ENCODE results near the gene RORB. TPM values are rescaled to one million over a fixed set of nuclear protein-coding genes. Genes with fewer than 3 reads are reported as not detected.

The RORB gene
- total and polyA plus RNA-seq, 4 donors, result 0.01 to 0.05 TPM; not detected in 2

DNA sequence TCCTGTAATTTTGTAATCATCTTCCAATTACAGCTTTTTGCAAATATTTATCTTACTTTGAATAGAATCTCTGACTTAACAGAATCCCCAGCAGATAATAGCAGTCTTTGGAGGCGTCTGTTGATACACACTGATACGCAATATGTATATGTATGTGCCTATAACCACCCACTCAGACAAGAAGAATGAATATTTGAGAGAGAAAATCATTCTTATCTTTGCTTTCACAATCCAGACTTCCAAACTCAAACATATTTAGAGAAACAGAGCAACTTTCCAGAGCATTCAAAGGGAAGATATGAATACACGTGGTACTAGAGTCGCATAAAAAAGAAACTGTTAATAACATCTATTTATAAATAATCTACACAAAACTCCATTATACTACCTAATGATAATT is 6.1 kb downstream of the RORB start:
- DNase-seq (ENCODE audit: low spot score), result no peak
- H3K4me3 ChIP-seq (ENCODE audit: low read depth in 1 of 3, low read length in 3 of 3), result no peak overlapping the region
- H3K36me3 ChIP-seq (ENCODE audit: control insufficient read depth in 4 of 4, insufficient read depth in 3 of 4, low read depth in 1 of 4, low read length in 3 of 4), result no peaks in the 10 kb centered on the region
- no peak overlapping the region for H3K9ac ChIP-seq (ENCODE audit: low read depth in 1 of 2, low read length in 2 of 2)
- H3K27ac ChIP-seq (ENCODE audit: low read depth in 1 of 2, low read length in 2 of 2), result no peak overlapping the region
- H3K4me1 ChIP-seq (ENCODE audit: control insufficient read depth in 4 of 4, insufficient read depth in 4 of 4, low read length in 3 of 4), result peaks cover 7 to 27% (median 23%) of the 10 kb centered on the region in 4 donors
- WGBS, result 69% methylated on average over 4 of the region's 4 CpGs
- TF ChIP-seq FOXA2 (IDR thresholded peaks at IDR 0.05), result no peak
- no peak for TF ChIP-seq SP1 (IDR thresholded peaks at IDR 0.05)
- TF ChIP-seq, protein P1, sequence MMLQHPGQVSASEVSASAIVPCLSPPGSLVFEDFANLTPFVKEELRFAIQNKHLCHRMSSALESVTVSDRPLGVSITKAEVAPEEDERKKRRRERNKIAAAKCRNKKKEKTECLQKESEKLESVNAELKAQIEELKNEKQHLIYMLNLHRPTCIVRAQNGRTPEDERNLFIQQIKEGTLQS (IDR thresholded peaks at IDR 0.05), result no peak
- no peak for TF ChIP-seq HNF4A (conservative IDR thresholded peaks at IDR 0.05)
- TF ChIP-seq, protein P2, sequence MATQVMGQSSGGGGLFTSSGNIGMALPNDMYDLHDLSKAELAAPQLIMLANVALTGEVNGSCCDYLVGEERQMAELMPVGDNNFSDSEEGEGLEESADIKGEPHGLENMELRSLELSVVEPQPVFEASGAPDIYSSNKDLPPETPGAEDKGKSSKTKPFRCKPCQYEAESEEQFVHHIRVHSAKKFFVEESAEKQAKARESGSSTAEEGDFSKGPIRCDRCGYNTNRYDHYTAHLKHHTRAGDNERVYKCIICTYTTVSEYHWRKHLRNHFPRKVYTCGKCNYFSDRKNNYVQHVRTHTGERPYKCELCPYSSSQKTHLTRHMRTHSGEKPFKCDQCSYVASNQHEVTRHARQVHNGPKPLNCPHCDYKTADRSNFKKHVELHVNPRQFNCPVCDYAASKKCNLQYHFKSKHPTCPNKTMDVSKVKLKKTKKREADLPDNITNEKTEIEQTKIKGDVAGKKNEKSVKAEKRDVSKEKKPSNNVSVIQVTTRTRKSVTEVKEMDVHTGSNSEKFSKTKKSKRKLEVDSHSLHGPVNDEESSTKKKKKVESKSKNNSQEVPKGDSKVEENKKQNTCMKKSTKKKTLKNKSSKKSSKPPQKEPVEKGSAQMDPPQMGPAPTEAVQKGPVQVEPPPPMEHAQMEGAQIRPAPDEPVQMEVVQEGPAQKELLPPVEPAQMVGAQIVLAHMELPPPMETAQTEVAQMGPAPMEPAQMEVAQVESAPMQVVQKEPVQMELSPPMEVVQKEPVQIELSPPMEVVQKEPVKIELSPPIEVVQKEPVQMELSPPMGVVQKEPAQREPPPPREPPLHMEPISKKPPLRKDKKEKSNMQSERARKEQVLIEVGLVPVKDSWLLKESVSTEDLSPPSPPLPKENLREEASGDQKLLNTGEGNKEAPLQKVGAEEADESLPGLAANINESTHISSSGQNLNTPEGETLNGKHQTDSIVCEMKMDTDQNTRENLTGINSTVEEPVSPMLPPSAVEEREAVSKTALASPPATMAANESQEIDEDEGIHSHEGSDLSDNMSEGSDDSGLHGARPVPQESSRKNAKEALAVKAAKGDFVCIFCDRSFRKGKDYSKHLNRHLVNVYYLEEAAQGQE (IDR thresholded peaks at IDR 0.05), result no peak
- no peak for TF ChIP-seq RAD21 (IDR thresholded peaks at IDR 0.05)
- no peak for TF ChIP-seq JUND (IDR thresholded peaks at IDR 0.05)
- TF ChIP-seq, protein P3, sequence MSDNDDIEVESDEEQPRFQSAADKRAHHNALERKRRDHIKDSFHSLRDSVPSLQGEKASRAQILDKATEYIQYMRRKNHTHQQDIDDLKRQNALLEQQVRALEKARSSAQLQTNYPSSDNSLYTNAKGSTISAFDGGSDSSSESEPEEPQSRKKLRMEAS (IDR thresholded peaks at IDR 0.05), result no peak
- no peak for TF ChIP-seq HNF4G (IDR thresholded peaks at IDR 0.05)
- no peak for TF ChIP-seq NR2F2 (IDR thresholded peaks at IDR 0.05)
- no peak for TF ChIP-seq FOXA1 (IDR thresholded peaks at IDR 0.05)
- H3K9me3 ChIP-seq (ENCODE audit: control insufficient read depth in 4 of 4, low read length in 3 of 4), result no peaks in the 10 kb centered on the region
- peaks cover 0 to 17% (median 4%) of the 10 kb centered on the region in 4 donors for H3K27me3 ChIP-seq (ENCODE audit: control insufficient read depth in 4 of 4, insufficient read depth in 4 of 4, low read length in 3 of 4)

DNA sequence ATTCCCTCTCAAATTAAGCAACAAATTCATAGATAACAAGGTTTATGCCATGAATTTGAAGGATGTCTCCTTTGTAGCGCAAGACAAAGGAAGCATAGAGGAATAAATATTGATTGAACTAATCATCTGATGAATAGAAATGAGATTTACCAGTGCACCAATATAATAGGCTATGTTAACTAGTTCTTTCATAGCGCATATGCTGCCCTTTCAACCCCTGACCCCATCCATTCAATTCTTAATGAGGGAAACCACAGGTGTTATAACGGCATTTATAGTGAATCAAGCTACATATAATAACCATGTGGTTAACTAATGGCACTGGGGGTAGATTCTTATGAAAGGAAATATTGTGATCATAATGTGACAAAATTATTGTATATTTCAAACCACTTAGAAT is 6.5 kb downstream of the RORB start:
- no peak for DNase-seq (ENCODE audit: low spot score)
- no peaks in the 10 kb centered on the region for H3K9me3 ChIP-seq (ENCODE audit: control insufficient read depth in 4 of 4, low read length in 3 of 4)
- no peaks in the 10 kb centered on the region for H3K36me3 ChIP-seq (ENCODE audit: control insufficient read depth in 4 of 4, insufficient read depth in 3 of 4, low read depth in 1 of 4, low read length in 3 of 4)
- no peak overlapping the region for H3K27ac ChIP-seq (ENCODE audit: low read depth in 1 of 2, low read length in 2 of 2)
- TF ChIP-seq EGR1 (IDR thresholded peaks at IDR 0.05; ENCODE audit: low read depth in 2 of 2) (no peak), YY1 (IDR thresholded peaks at IDR 0.05) (no peak), NR2F2 (IDR thresholded peaks at IDR 0.05) (no peak), HNF4G (IDR thresholded peaks at IDR 0.05) (no peak), HNF4A (conservative IDR thresholded peaks at IDR 0.05) (no peak), FOXA2 (IDR thresholded peaks at IDR 0.05) (no peak)
- TF ChIP-seq, protein P2 (IDR thresholded peaks at IDR 0.05), result no peak
- TF ChIP-seq, protein P4, sequence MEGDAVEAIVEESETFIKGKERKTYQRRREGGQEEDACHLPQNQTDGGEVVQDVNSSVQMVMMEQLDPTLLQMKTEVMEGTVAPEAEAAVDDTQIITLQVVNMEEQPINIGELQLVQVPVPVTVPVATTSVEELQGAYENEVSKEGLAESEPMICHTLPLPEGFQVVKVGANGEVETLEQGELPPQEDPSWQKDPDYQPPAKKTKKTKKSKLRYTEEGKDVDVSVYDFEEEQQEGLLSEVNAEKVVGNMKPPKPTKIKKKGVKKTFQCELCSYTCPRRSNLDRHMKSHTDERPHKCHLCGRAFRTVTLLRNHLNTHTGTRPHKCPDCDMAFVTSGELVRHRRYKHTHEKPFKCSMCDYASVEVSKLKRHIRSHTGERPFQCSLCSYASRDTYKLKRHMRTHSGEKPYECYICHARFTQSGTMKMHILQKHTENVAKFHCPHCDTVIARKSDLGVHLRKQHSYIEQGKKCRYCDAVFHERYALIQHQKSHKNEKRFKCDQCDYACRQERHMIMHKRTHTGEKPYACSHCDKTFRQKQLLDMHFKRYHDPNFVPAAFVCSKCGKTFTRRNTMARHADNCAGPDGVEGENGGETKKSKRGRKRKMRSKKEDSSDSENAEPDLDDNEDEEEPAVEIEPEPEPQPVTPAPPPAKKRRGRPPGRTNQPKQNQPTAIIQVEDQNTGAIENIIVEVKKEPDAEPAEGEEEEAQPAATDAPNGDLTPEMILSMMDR (IDR thresholded peaks at IDR 0.05; ENCODE audit: low read depth, low read length, missing input control), result no peak
- 87% methylated on average over 3 of the region's 3 CpGs for WGBS
- H3K9ac ChIP-seq (ENCODE audit: low read depth in 1 of 2, low read length in 2 of 2), result no peak overlapping the region
- H3K4me3 ChIP-seq (ENCODE audit: low read depth in 1 of 3, low read length in 3 of 3), result no peak overlapping the region
- H3K4me1 ChIP-seq (ENCODE audit: control insufficient read depth in 4 of 4, insufficient read depth in 4 of 4, low read length in 3 of 4), result peaks cover 3 to 22% (median 18%) of the 10 kb centered on the region in 4 donors
- H3K27me3 ChIP-seq (ENCODE audit: control insufficient read depth in 4 of 4, insufficient read depth in 4 of 4, low read length in 3 of 4), result peaks cover 0 to 17% (median 2%) of the 10 kb centered on the region in 4 donors

All from liver (tissue), 9 donors.